Activated CD4-positive, alpha-beta memory T cell treated with anti-CD3 and anti-CD28 coated beads for 36 hours (primary cell): ENCODE data around the gene TMEM30B. TPM values are rescaled to one million over a fixed set of nuclear protein-coding genes. Genes with fewer than 3 reads are reported as not detected.

Experiments used
- CTCF ChIA-PET: fragments of 350-600 bp; sonication (Branson Sonifier 250); formaldehyde crosslinking; loops from one replicate; lab custom pipeline; 2021; ENCODE audit warnings: antibody characterized with exemption, inconsistent platforms; lab: Charles Lee
- POLR2A ChIA-PET: fragments of 350-600 bp; sonication (Branson Sonifier 250); formaldehyde crosslinking; loops from one replicate; lab custom pipeline; 2021; ENCODE audit warnings: antibody characterized with exemption; lab: Charles Lee
- DNase-seq: peaks from one replicate; pipeline ENCODE4 v3.0.0-alpha.2; 2020
- H3K27ac Mint-ChIP-seq: one replicate; pipeline ENCODE4 v1.8.0; 2021; ENCODE audit warnings: mixed read lengths
- H3K27me3 Mint-ChIP-seq: one replicate; pipeline ENCODE4 v1.8.0; 2021; ENCODE audit warnings: mixed read lengths
- H3K36me3 Mint-ChIP-seq: one replicate; pipeline ENCODE4 v1.8.0; 2021; ENCODE audit warnings: mixed read lengths
- H3K4me1 Mint-ChIP-seq: one replicate; pipeline ENCODE4 v1.8.0; 2021; ENCODE audit warnings: low read depth, mixed read lengths
- H3K4me3 Mint-ChIP-seq: one replicate; pipeline ENCODE4 v1.8.0; 2021; ENCODE audit warnings: mild to moderate bottlenecking, mixed read lengths
- H3K9me3 Mint-ChIP-seq: one replicate; pipeline ENCODE4 v1.8.0; 2021; ENCODE audit warnings: mixed read lengths
- intact Hi-C: fragments of 100-400 bp; cut with micrococcal nuclease; formaldehyde crosslinking; loops from one replicate; pipeline ENCODE4 v1.15.1; 2023
- total RNA-seq, 2 experiments: library from RNA; stranded (reverse); gene quantifications; one replicate each; pipeline ENCODE4 v1.2.3, GENCODE V29; 2021

Gene TMEM30B
- total RNA-seq, 2 experiments from 2014 or later: 1.6 to 1.7 TPM

DNA sequence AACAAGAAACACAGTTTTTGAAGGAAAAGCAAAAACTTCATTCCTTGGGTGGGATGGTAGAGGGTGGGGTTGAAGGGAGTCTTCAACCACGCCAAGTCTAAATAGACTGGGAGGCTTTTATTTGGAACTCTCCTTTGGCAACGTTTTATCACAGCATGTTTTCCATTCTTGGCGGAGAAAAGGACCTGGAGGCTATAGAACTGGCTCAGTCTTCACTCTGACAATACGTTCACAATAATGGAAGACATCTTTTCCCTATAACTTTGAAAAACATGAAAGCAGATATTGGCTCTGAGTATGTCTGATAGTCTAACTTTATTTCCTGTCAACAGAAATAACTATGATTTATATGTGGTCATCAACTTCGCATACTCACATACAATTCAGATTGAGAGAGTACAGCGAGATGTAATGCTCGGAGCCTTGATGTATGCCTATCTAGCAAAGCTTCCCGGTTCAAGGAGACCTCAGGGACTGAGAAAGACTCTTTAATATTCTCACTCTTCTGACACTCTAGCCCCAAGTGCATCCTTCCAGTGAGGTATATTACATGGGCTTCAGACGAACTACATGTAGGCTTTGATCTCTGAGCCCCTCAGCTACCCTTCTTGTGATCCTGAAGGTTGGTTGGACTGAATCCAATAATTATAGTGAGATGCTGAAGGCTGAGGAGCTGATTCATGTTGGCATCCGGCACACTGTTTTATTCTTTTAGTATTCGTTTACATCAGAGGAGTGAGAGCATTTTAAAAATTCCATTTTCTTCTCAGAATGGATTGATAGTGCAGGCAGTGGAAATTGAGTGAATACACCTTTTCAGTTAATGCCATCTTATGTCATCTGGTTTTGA, 14.0 kb downstream of the TMEM30B start:
- peaks cover 22% of the 10 kb centered on the region for H3K27me3 Mint-ChIP-seq
- no peak overlapping the region for H3K27ac Mint-ChIP-seq
- no peaks in the 10 kb centered on the region for H3K36me3 Mint-ChIP-seq

DNA sequence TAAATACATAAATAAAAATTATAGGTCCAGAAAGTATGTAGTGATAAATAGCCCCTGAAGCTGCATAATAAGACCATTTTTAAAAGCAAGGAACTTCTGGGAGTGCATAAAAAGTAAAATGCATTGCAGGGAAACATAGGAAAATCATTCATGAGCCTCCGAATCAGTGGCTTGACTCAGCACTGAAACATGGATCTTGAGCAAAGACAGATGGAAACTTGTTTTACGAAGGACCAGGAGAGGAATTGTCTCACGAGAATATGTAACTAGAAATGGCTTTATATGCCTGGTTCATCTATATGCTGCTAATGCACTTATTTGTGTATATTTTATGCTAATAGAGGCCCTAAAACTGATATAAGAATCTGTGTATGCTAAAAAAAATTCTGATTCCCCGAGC, 14.7 kb downstream of the TMEM30B start:
- no peak for DNase-seq
- ChIA-PET CTCF (interaction anchor here (1.1 to 10.0 kb wide), 4 partner anchors 9 to 571 kb away, joined by 3 to 85 read pairs (median 4); partner anchors contain the start of gene TMEM30B), POLR2A (no interaction called here)
- Mint-ChIP-seq H3K27ac (no peak overlapping the region), H3K9me3 (no peaks in the 10 kb centered on the region), H3K27me3 (peaks cover 21% of the 10 kb centered on the region), H3K36me3 (no peaks in the 10 kb centered on the region), H3K4me3 (no peak overlapping the region), H3K4me1 (no peaks in the 10 kb centered on the region)
- intact Hi-C loops: no loop called here

More for the DNA sequence above, 14.0 kb downstream of the TMEM30B start:
- no peak overlapping the region for H3K4me3 Mint-ChIP-seq
- POLR2A ChIA-PET: no interaction called here
- H3K9me3 Mint-ChIP-seq: no peaks in the 10 kb centered on the region
- CTCF ChIA-PET: interaction anchor here (1.1 to 10.0 kb wide), 5 partner anchors 14 to 860 kb away, joined by 3 to 85 read pairs (median 7); partner anchors contain the start of gene TMEM30B
- intact Hi-C loops: no loop called here
- no peaks in the 10 kb centered on the region for H3K4me1 Mint-ChIP-seq
- no peak for DNase-seq

DNA sequence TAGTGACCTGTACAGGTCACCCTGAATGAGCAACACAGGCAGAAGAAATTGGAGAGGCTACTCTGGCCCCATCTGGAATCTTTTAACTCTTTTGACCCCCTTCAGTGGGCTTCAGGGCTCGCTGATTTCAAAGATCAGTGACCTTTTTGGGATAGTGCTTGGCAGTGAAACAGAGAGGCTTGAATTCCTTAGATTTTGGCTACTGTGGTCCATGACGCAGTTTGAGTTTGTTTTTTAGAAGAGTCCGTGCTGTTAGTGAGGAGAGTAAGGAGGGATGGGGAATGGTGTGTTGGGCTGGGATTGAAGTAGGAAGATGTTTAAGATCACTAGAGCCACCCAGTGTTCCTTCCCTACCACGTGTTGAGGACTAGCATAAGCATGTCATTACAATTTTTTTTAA, 16.5 kb downstream of the TMEM30B start:
- H3K27ac Mint-ChIP-seq: no peak overlapping the region
- intact Hi-C loops: no loop called here
- H3K4me1 Mint-ChIP-seq: no peaks in the 10 kb centered on the region
- DNase-seq: no peak
- H3K27me3 Mint-ChIP-seq: peaks cover 16% of the 10 kb centered on the region
- H3K9me3 Mint-ChIP-seq: no peaks in the 10 kb centered on the region
- no peak overlapping the region for H3K4me3 Mint-ChIP-seq
- POLR2A ChIA-PET: no interaction called here
- CTCF ChIA-PET: interaction anchor here (10.0 kb wide), 1 partner anchor 18 kb away, joined by 85 read pairs; the partner anchor contains the start of gene TMEM30B
- no peaks in the 10 kb centered on the region for H3K36me3 Mint-ChIP-seq

DNA sequence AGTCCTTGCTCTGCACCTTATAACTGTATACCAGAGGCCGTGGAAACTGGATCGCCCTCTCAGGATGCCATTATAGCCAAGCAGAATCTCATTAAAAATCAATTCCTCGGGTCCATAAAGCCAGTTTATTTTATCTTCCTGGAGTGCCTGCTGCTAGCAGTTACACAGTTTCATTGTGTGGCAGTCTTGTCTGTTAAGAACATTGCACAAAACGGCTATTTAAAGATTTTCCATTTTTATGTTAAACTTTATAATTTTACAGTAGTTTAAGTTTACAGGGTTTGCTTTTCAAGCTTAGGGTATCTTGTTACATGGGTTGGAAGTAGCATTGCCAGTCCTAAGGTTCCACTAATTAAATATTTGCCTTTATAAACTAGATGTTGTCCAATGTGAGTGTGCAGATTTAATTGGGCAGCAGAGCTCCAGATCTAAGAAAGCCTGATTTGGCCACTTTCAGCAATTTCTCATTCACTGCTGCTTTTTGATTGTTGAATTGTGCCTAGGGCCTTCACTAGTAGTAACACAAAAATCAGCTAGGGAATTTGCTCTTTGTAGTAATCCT, 17.0 kb downstream of the TMEM30B start:
- CTCF ChIA-PET: interaction anchor here (10.0 kb wide), 1 partner anchor 19 kb away, joined by 85 read pairs; the partner anchor contains the start of gene TMEM30B
- Mint-ChIP-seq H3K27me3 (peaks cover 15% of the 10 kb centered on the region), H3K27ac (no peak overlapping the region), H3K4me1 (no peaks in the 10 kb centered on the region), H3K36me3 (no peaks in the 10 kb centered on the region), H3K4me3 (no peak overlapping the region), H3K9me3 (no peaks in the 10 kb centered on the region)
- POLR2A ChIA-PET: no interaction called here
- DNase-seq: no peak
- intact Hi-C loops: no loop called here

DNA sequence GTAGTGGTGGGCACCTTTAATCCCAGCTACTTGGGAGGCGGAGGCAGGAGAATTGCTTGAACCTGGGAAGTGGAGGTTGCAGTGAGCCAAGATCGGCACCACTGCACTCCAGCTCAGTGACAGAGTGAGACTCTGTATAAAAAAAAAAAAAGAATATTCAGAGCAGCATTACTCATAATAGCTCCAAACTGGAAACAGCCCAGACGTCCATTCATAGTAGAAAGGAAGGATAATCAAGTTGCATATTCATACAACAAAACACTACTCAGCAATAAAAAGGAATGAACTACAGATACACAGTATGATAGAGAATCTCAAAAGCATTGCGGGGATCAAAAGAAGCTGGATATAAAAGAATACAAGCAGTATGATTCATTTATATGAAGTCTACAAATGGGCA, 19.1 kb downstream of the TMEM30B start:
- Mint-ChIP-seq H3K27me3 (peaks cover 13% of the 10 kb centered on the region), H3K9me3 (no peaks in the 10 kb centered on the region), H3K36me3 (no peaks in the 10 kb centered on the region), H3K4me1 (no peaks in the 10 kb centered on the region), H3K4me3 (no peak overlapping the region), H3K27ac (no peak overlapping the region)
- POLR2A ChIA-PET: no interaction called here
- DNase-seq: no peak
- CTCF ChIA-PET: interaction anchor here (0.6 kb wide), 1 partner anchor 746 kb away, joined by 3 read pairs; no protein-coding TSS in a partner anchor
- intact Hi-C loops: no loop called here

DNA sequence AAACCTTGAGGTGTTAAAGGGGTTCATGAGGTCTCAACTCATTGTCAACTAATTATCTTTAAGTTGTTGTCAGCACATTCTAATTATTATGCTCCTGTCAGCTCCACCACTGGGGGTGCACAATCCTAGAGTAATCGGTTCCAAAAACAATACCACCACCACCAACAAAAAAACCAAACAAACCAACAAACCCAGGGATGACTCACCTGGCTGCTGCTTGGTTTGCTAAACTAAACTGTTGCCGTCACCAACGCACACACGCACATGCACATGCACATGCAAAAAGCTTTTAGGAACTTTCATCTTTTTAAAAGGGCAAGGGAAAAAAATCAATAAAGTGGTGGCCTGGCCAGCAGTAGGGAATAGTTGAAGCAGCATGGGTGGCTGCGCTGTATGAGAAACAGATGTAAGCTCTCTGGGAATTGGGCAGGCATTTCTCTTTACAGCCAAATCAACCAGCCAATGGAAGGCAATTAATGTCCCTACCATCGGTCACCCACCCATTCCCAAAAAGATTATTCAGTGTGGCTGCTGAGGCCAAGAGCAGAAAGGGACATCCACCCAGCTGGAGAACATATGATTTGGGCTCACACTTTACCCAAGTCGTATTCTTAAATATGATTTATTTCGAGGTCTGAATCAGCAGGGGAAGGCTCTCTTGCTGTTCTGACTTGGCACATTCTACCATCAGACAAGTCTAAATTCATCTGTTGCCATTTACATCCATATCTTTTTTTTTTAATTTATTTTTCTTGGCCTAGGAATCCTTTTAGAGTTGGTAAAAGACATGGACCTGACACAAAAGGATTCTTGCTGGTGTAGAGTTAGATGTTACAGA, 20.0 kb downstream of the TMEM30B start:
- Mint-ChIP-seq H3K36me3 (no peaks in the 10 kb centered on the region), H3K27me3 (peaks cover 11% of the 10 kb centered on the region)
- CTCF ChIA-PET: no interaction called here

DNA sequence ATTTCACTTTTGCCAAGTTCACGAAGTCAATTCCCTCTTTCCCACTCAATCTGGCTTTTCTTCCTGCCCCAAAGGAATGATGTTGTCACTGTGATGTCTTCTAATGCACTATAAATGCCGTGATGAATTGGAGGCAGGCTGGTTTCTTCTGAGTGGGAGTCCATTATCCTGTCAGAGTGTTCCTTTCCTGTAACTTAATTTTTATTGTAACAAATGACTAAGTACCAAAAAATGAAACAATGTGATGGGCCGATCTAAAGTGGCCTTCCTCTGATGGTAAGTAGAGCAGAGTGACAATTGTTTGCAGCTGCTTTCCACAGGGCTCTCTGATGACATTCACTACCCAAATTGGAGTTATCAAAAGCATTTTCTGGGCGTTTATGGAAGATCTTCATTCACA, 22.2 kb downstream of the TMEM30B start:
- Mint-ChIP-seq H3K4me3 (no peak overlapping the region), H3K36me3 (no peaks in the 10 kb centered on the region), H3K27me3 (peaks cover 15% of the 10 kb centered on the region), H3K4me1 (no peaks in the 10 kb centered on the region), H3K9me3 (no peaks in the 10 kb centered on the region), H3K27ac (no peak overlapping the region)
- intact Hi-C loops: no loop called here
- DNase-seq: no peak
- CTCF ChIA-PET: interaction anchor here (1.0 to 1.3 kb wide), 3 partner anchors 10 to 579 kb away, joined by 3 to 4 read pairs (median 3); no protein-coding TSS in a partner anchor
- POLR2A ChIA-PET: no interaction called here

More for the DNA sequence above, 20.0 kb downstream of the TMEM30B start:
- no peaks in the 10 kb centered on the region for H3K4me1 Mint-ChIP-seq
- no peak overlapping the region for H3K4me3 Mint-ChIP-seq
- no peaks in the 10 kb centered on the region for H3K9me3 Mint-ChIP-seq
- POLR2A ChIA-PET: no interaction called here
- no peak overlapping the region for H3K27ac Mint-ChIP-seq
- no peak for DNase-seq
- intact Hi-C loops: no loop called here

DNA sequence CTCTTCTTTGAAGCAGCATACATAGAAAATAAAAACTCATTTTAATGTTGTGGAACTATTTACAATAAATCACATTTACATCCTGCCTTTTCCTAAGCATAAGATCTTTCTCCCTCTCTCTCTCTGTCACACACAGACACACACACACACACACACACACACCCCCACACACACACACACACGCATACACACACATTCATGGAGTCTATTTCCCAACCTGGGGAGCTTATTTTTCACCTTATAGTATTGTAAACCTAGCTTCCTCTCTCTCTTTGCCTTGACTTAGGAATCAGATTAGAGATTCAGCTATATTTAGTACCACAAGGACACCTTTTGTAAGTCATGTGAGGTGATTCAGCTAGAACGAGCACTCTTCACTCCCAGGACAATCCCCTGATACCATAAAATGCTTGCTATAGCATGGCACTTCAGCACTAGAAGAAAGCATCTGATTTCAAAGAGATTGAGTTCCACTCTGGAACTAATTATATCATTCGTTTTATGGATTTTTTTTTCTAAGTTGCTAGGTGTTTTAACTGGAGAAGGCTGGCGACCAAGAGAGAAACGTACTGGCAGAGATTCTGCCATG, 23.6 kb downstream of the TMEM30B start:
- CTCF ChIA-PET: interaction anchor here (1.1 to 1.3 kb wide), 3 partner anchors 9 to 12 kb away, joined by 3 to 7 read pairs (median 4); no protein-coding TSS in a partner anchor
- no peak for DNase-seq
- intact Hi-C loops: no loop called here
- no peaks in the 10 kb centered on the region for H3K9me3 Mint-ChIP-seq
- no peak overlapping the region for H3K27ac Mint-ChIP-seq
- H3K4me3 Mint-ChIP-seq: no peak overlapping the region
- no peaks in the 10 kb centered on the region for H3K4me1 Mint-ChIP-seq
- peaks cover 16% of the 10 kb centered on the region for H3K27me3 Mint-ChIP-seq
- H3K36me3 Mint-ChIP-seq: no peaks in the 10 kb centered on the region
- POLR2A ChIA-PET: interaction anchor here (0.6 kb wide), 1 partner anchor 315 kb away, joined by 3 read pairs; no protein-coding TSS in a partner anchor

DNA sequence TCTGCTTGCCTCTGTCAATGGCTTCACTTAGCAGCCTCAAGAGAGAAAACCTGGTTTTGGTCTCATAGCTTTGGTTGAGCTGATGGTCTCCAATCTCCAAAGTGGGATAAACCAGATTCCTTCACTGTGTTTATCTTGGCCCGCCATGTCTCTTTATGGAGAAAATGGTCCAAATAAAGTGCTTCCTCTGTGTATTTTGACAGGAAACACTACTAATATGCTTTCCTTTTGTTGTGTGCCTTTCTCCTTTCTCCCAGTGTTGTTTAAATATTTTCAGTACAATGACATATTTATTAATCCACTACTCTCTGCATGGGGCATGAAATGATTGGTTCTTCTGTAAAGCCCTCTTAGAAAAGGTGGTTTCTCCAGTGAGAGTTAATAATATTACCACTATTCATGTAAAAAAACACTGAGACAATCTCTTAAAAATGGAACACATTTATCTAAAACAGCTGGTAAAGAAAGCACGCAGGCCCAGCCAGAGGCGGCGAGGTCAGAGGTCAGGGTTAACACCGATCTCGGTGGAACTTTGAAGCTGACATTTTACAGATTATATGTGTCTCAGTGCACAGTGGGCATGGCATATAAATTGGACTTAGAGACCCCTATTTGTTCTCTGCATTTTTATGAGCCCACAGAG, 24.2 kb downstream of the TMEM30B start:
- intact Hi-C loops: no loop called here
- H3K4me3 Mint-ChIP-seq: no peak overlapping the region
- H3K27ac Mint-ChIP-seq: no peak overlapping the region
- H3K4me1 Mint-ChIP-seq: no peaks in the 10 kb centered on the region
- DNase-seq: no peak
- ChIA-PET CTCF (interaction anchor here (1.1 to 1.2 kb wide), 2 partner anchors 9 to 12 kb away, joined by 4 to 7 read pairs; no protein-coding TSS in a partner anchor), POLR2A (no interaction called here)
- no peaks in the 10 kb centered on the region for H3K36me3 Mint-ChIP-seq
- H3K9me3 Mint-ChIP-seq: no peaks in the 10 kb centered on the region
- peaks cover 16% of the 10 kb centered on the region for H3K27me3 Mint-ChIP-seq

DNA sequence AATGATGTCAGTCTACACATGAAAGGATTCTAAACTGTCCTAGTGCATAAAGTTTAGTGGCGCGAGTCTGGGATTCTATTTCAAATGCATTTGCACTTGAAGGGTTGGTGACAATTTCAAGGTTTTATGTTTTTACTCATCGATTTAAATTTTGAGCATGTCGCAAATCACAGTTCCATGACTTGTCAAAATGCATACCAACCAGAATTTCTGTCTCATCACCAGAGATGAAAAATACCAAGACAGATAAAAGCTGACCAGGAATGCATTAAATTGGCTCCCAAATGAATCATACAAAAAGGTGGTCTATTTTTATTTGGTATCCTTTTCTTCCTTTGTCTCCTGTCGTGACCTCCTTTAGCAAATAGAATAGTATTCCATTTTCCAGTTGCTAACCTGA, 25.2 kb downstream of the TMEM30B start:
- ChIA-PET POLR2A (no interaction called here), CTCF (interaction anchor here (0.7 to 6.0 kb wide), 3 partner anchors 617 to 697 kb away, joined by 3 to 75 read pairs (median 3); no protein-coding TSS in a partner anchor)
- H3K27me3 Mint-ChIP-seq: peaks cover 16% of the 10 kb centered on the region
- no peak overlapping the region for H3K4me3 Mint-ChIP-seq
- H3K36me3 Mint-ChIP-seq: no peaks in the 10 kb centered on the region
- no peaks in the 10 kb centered on the region for H3K9me3 Mint-ChIP-seq
- no peak overlapping the region for H3K27ac Mint-ChIP-seq
- intact Hi-C loops: no loop called here
- DNase-seq: no peak
- no peaks in the 10 kb centered on the region for H3K4me1 Mint-ChIP-seq
